Measurements from ENCODE around the gene ARL15. TPM values are rescaled to one million over a fixed set of nuclear protein-coding genes. Genes with fewer than 3 reads are reported as not detected.

The ARL15 gene
- polyA plus RNA-seq, 1 of the 3 experiments (the other 2 are of a cell fraction), result 6.4 TPM

DNA sequence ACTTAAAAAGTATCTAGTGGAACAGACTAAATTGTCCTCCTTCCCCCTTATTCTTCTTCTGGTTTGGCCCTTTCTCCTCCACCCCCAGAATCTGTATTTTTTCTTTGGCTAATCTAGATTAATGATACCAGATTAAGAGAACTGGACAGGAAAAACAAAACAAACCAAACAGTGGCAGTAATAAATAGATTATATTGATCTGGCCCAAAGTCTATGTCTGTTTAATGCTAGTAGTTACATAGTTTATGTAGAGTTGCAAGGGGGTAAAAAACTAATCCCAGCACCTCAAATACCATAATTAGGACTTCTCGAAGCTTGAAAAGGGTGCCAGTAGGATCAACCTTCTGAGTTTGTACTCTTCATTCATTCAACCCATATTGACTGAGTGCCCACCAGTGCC lies 104.5 kb downstream of the ARL15 start:
- 81% methylated on average over 1 of the region's 1 CpG for WGBS (ENCODE audit: low lambda C conversion rate)
- H3K9me2 ChIP-seq, result no peaks in the 10 kb centered on the region
- POLR2A ChIA-PET, result no interaction called here
- no peak overlapping the region for H3K4me2 ChIP-seq
- peaks cover 3% of the 10 kb centered on the region for H3F3A ChIP-seq (replicated peaks; ENCODE audit: insufficient read depth)
- H3K27ac ChIP-seq (ENCODE audit: low read depth in 2 of 2, low read length in 1 of 2), result no peak overlapping the region
- no peak overlapping the region for H2AFZ ChIP-seq (ENCODE audit: low read depth)
- CTCF ChIA-PET, result no interaction called here
- H3K79me2 ChIP-seq (ENCODE audit: insufficient read depth), result no peaks in the 10 kb centered on the region
- H3K4me3 ChIP-seq (ENCODE audit: low read depth in 2 of 2, low read length in 1 of 2), result no peak overlapping the region
- no peaks in the 10 kb centered on the region for H3K27me3 ChIP-seq (ENCODE audit: insufficient read depth)
- H4K20me1 ChIP-seq (ENCODE audit: insufficient read depth), result no peaks in the 10 kb centered on the region
- no peaks in the 10 kb centered on the region; a peak in 1 of 4 replicates for H3K4me1 ChIP-seq (ENCODE audit: control insufficient read depth in 1 of 2, insufficient read depth in 2 of 2, low read depth in 1 of 2, low read length in 1 of 2)
- peaks cover 0 to 5% of the 10 kb centered on the region in 2 experiments for H3K36me3 ChIP-seq (replicated peaks in 1 of 2; ENCODE audit: control insufficient read depth in 1 of 2, insufficient read depth in 2 of 2, low read length in 1 of 2)
- H3K9me3 ChIP-seq, result no peaks in the 10 kb centered on the region; the same call in 1 of the 2 replicates
- H3K9ac ChIP-seq, result no peak overlapping the region
- TF ChIP-seq RAD21 (IDR thresholded peaks at IDR 0.05; ENCODE audit: low read length) (no peak), RCOR1 (IDR thresholded peaks at IDR 0.05; ENCODE audit: low read length) (no peak), YY1 (IDR thresholded peaks at IDR 0.05; ENCODE audit: low read depth) (no peak), TCF12 (IDR thresholded peaks at IDR 0.05) (no peak), ELF1 (IDR thresholded peaks at IDR 0.05) (no peak), FOSL2 (IDR thresholded peaks at IDR 0.05; ENCODE audit: borderline replicate concordance, low read depth) (no peak), RFX5 (IDR thresholded peaks at IDR 0.05; ENCODE audit: low read length) (no peak), SIN3A (IDR thresholded peaks at IDR 0.05; ENCODE audit: borderline replicate concordance, low read depth, low read length) (no peak), RXRA (IDR thresholded peaks at IDR 0.05; ENCODE audit: borderline replicate concordance, low read depth) (no peak), NRF1 (IDR thresholded peaks at IDR 0.05; ENCODE audit: low read depth, low read length) (no peak), POLR2AphosphoS5 (IDR thresholded peaks at IDR 0.05; ENCODE audit: low read depth, low read length) (no peak), TAF1 (IDR thresholded peaks at IDR 0.05; ENCODE audit: borderline replicate concordance, low read depth, low read length) (no peak), MXI1 (IDR thresholded peaks at IDR 0.05; ENCODE audit: low read depth, low read length) (no peak), FOXJ3 (CRISPR knock-in tag; IDR thresholded peaks at IDR 0.05) (no peak)
- TF ChIP-seq, protein P1, sequence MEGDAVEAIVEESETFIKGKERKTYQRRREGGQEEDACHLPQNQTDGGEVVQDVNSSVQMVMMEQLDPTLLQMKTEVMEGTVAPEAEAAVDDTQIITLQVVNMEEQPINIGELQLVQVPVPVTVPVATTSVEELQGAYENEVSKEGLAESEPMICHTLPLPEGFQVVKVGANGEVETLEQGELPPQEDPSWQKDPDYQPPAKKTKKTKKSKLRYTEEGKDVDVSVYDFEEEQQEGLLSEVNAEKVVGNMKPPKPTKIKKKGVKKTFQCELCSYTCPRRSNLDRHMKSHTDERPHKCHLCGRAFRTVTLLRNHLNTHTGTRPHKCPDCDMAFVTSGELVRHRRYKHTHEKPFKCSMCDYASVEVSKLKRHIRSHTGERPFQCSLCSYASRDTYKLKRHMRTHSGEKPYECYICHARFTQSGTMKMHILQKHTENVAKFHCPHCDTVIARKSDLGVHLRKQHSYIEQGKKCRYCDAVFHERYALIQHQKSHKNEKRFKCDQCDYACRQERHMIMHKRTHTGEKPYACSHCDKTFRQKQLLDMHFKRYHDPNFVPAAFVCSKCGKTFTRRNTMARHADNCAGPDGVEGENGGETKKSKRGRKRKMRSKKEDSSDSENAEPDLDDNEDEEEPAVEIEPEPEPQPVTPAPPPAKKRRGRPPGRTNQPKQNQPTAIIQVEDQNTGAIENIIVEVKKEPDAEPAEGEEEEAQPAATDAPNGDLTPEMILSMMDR (IDR thresholded peaks at IDR 0.05), result no peak
- TF ChIP-seq, protein P2, sequence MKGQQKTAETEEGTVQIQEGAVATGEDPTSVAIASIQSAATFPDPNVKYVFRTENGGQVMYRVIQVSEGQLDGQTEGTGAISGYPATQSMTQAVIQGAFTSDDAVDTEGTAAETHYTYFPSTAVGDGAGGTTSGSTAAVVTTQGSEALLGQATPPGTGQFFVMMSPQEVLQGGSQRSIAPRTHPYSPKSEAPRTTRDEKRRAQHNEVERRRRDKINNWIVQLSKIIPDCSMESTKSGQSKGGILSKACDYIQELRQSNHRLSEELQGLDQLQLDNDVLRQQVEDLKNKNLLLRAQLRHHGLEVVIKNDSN (IDR thresholded peaks at IDR 0.05; ENCODE audit: borderline replicate concordance, low read depth), result no peak
- TF ChIP-seq, protein P3, sequence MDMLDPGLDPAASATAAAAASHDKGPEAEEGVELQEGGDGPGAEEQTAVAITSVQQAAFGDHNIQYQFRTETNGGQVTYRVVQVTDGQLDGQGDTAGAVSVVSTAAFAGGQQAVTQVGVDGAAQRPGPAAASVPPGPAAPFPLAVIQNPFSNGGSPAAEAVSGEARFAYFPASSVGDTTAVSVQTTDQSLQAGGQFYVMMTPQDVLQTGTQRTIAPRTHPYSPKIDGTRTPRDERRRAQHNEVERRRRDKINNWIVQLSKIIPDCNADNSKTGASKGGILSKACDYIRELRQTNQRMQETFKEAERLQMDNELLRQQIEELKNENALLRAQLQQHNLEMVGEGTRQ (IDR thresholded peaks at IDR 0.05; ENCODE audit: borderline replicate concordance, low read depth, low read length), result no peak
- TF ChIP-seq, protein P4, sequence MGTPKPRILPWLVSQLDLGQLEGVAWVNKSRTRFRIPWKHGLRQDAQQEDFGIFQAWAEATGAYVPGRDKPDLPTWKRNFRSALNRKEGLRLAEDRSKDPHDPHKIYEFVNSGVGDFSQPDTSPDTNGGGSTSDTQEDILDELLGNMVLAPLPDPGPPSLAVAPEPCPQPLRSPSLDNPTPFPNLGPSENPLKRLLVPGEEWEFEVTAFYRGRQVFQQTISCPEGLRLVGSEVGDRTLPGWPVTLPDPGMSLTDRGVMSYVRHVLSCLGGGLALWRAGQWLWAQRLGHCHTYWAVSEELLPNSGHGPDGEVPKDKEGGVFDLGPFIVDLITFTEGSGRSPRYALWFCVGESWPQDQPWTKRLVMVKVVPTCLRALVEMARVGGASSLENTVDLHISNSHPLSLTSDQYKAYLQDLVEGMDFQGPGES (IDR thresholded peaks at IDR 0.05; ENCODE audit: low read depth, low read length), result no peak
- no peak for DNase-seq

Data from SK-N-SH (cell line).